Activated T-helper 17 cell treated with anti-CD3 and anti-CD28 coated beads, Interleukin-2, amount 50 U/mL, for 72 hours (primary cell): ENCODE measurements around the gene GGT1. TPM values are rescaled to one million over a fixed set of nuclear protein-coding genes. Genes with fewer than 3 reads are reported as not detected.

Experiments
- total RNA-seq, 2 donors: library from RNA; stranded (reverse); gene quantifications; one replicate each; pipeline ENCODE4 v1.2.3, GENCODE V29; 2022

Gene GGT1
- total RNA-seq, 2 donors from 2014 or later = 82.4 to 122 TPM

Other genes with a start within 250 kb of the GGT1 start
- gene ADORA2A, start 175.6 kb upstream of the GGT1 start, total RNA-seq = 10 to 100 TPM; 25.9 to 47.8 TPM
- 1 to 10 TPM in 1 of 2 donors, not detected in 1; 1.5 TPM for gene UPB1, start 107.9 kb upstream of the GGT1 start, total RNA-seq
- gene GUCD1, start 48.1 kb upstream of the GGT1 start, total RNA-seq = 100 to 1,000 TPM in 1 of 2 donors, 10 to 100 TPM in 1; 90.4 to 158 TPM
- 100 to 1,000 TPM in 1 of 2 donors, 10 to 100 TPM in 1; 81.1 to 128 TPM for gene SNRPD3, start 47.2 kb upstream of the GGT1 start, total RNA-seq
- gene LRRC75B, start 10.1 kb upstream of the GGT1 start, total RNA-seq = 1 to 10 TPM; 1.1 to 2.3 TPM
- gene PIWIL3, start 171.5 kb downstream of the GGT1 start, total RNA-seq = not detected
- 1 to 10 TPM in 1 of 2 donors, under 1 TPM in 1; 0.52 to 1.3 TPM for gene SGSM1, start 203.0 kb downstream of the GGT1 start, total RNA-seq